Aorta (tissue), 5 donors: ENCODE results near the gene FBXL16. TPM values are rescaled to one million over a fixed set of nuclear protein-coding genes. Genes with fewer than 3 reads are reported as not detected.
A peak's percentile ranks its signal among the peaks of the same experiment; 100 is the strongest.

Experiments
- ATAC-seq: fragments of 200-7000 bp; cut with Tn5 transposase; one replicate; pipeline ENCODE4 v1.9.1; 2022; ENCODE audit warnings: moderate library complexity; ENCODE audit not compliant: low FRiP score
- DNase-seq, 2 donors: peaks; one replicate each; pipeline ENCODE4 v3.0.0-alpha.2; 2020
- H3K27ac ChIP-seq, 2 donors: one replicate each; pipeline ENCODE4 v1.5.1; 2013; ENCODE audit warnings: low read length in 2 of 2, mild to moderate bottlenecking in 2 of 2, moderate library complexity in 2 of 2, control low read depth in 1 of 2, inconsistent platforms in 1 of 2, low read depth in 1 of 2
- H3K27me3 ChIP-seq, 2 donors: one replicate each; pipeline ENCODE4 v1.6.1; 2013; ENCODE audit warnings: control low read depth in 1 of 2, low read length in 1 of 2, mild to moderate bottlenecking in 1 of 2, moderate library complexity in 1 of 2; ENCODE audit not compliant: insufficient read depth in 2 of 2, control insufficient read depth in 1 of 2
- H3K36me3 ChIP-seq, 2 donors: one replicate each; pipeline ENCODE4 v1.6.1; 2013; ENCODE audit warnings: control low read depth in 1 of 2, low read length in 1 of 2, mild to moderate bottlenecking in 1 of 2; ENCODE audit not compliant: insufficient read depth in 2 of 2, control insufficient read depth in 1 of 2
- H3K4me1 ChIP-seq, 2 donors: one replicate each; pipeline ENCODE4 v1.6.1; 2013; ENCODE audit warnings: low read length in 2 of 2, control low read depth in 1 of 2, mild to moderate bottlenecking in 1 of 2, moderate library complexity in 1 of 2; ENCODE audit not compliant: insufficient read depth in 2 of 2, control insufficient read depth in 1 of 2
- H3K4me3 ChIP-seq, 2 donors: one replicate each; pipeline ENCODE4 v1.5.1; 2013; ENCODE audit warnings: low read length in 2 of 2, control low read depth in 1 of 2, mild to moderate bottlenecking in 1 of 2
- H3K9me3 ChIP-seq: one replicate; pipeline ENCODE4 v1.6.1; 2013; ENCODE audit warnings: mild to moderate bottlenecking, low read length; ENCODE audit not compliant: control insufficient read depth
- WGBS, 2 donors: extraction: QIAGEN DNeasy Blood & Tissue Kit; methylation state at CpG; one replicate each; pipeline ENCODE4 v1.1.7; 2013; 5-methylcytosine and 5-hydroxymethylcytosine counted together
- intact Hi-C, 2 donors: fragments of 100-400 bp; cut with DNase I; formaldehyde crosslinking; loops; one replicate each; pipeline versions ENCODE4 v1.14.2 to v1.15.0; 2022
- polyA plus RNA-seq, 2 donors: library from polyadenylated mRNA; stranded (reverse); fragments of 200-250 nt; gene quantifications; one replicate each; pipeline ENCODE4 v1.2.3, GENCODE V29; 2013
- total RNA-seq, 2 donors: library from RNA; stranded (reverse); fragmentation: NEBNext Ultra II Directional; extraction: Animal tissue kit (Norgen Biotek cat#: 25700); gene quantifications; one replicate each; pipeline ENCODE4 v1.2.1, GENCODE V29; 2021
- donor health status: healthy with polysubstance abuse.
- donor health status: Bipolar disorder and iron deficiency.
- donor health status: DM: no; HTN: no; CAD: no.
- donor health status: DM: no; HTN: no; CAD: no.
- donor health status: DM: yes; HTN: yes; CAD: no.

FBXL16 gene
- total and polyA plus RNA-seq, 4 donors, result 0.16 to 0.18 TPM; not detected in 2

GRCh38 chr16:725463-726187 lies 20.0 kb upstream of the FBXL16 start:
- Histone ChIP-seq H3K27ac (no peak overlapping the region), H3K27me3 (no peaks in the 10 kb centered on the region), H3K4me3 (no peak overlapping the region), H3K36me3 (no peaks in the 10 kb centered on the region), H3K9me3 (no peaks in the 10 kb centered on the region), H3K4me1 (no peaks in the 10 kb centered on the region)
- intact Hi-C loops, result no loop called here
- DNase-seq (no peak), ATAC-seq (no peak)
- 73 to 74% methylated on average over 23 of the region's 23 CpGs for WGBS, 2 donors

GRCh38 chr16:725041-725376 lies 19.4 kb upstream of the FBXL16 start:
- H3K4me1 ChIP-seq, result no peaks in the 10 kb centered on the region
- ATAC-seq, result no peak

GRCh38 chr16:724188-725040 lies 18.8 kb upstream of the FBXL16 start:
- ATAC-seq (no peak), DNase-seq (no peak)
- H3K4me1 ChIP-seq, result no peaks in the 10 kb centered on the region
- no peak overlapping the region for H3K27ac ChIP-seq
- intact Hi-C loops, result no loop called here
- H3K36me3 ChIP-seq, result no peaks in the 10 kb centered on the region
- H3K9me3 ChIP-seq, result no peaks in the 10 kb centered on the region
- no peaks in the 10 kb centered on the region for H3K27me3 ChIP-seq
- 74% methylated on average over 29 of the region's 29 CpGs for WGBS, 2 donors
- H3K4me3 ChIP-seq, result no peak overlapping the region

More at GRCh38 chr16:725041-725376, 19.4 kb upstream of the FBXL16 start:
- 82 to 85% methylated on average over 7 of the region's 7 CpGs for WGBS, 2 donors
- H3K9me3 ChIP-seq, result no peaks in the 10 kb centered on the region
- no peak for DNase-seq
- H3K27ac ChIP-seq, result no peak overlapping the region
- H3K36me3 ChIP-seq, result no peaks in the 10 kb centered on the region
- intact Hi-C loops, result no loop called here
- H3K27me3 ChIP-seq, result no peaks in the 10 kb centered on the region
- no peak overlapping the region for H3K4me3 ChIP-seq

- Histone ChIP-seq H3K9me3 (no peaks in the 10 kb centered on the region), H3K27me3 (no peaks in the 10 kb centered on the region), H3K4me3 (no peak overlapping the region), H3K27ac (no peak overlapping the region), H3K36me3 (no peaks in the 10 kb centered on the region), H3K4me1 (no peaks in the 10 kb centered on the region)
- intact Hi-C loops, result no loop called here
- DNase-seq (no peak), ATAC-seq (no peak)
- 87 to 90% methylated on average over 9 of the region's 9 CpGs for WGBS, 2 donors
These were observed 18.1 kb upstream of the FBXL16 start for GRCh38 chr16:723695-724094.

DNA sequence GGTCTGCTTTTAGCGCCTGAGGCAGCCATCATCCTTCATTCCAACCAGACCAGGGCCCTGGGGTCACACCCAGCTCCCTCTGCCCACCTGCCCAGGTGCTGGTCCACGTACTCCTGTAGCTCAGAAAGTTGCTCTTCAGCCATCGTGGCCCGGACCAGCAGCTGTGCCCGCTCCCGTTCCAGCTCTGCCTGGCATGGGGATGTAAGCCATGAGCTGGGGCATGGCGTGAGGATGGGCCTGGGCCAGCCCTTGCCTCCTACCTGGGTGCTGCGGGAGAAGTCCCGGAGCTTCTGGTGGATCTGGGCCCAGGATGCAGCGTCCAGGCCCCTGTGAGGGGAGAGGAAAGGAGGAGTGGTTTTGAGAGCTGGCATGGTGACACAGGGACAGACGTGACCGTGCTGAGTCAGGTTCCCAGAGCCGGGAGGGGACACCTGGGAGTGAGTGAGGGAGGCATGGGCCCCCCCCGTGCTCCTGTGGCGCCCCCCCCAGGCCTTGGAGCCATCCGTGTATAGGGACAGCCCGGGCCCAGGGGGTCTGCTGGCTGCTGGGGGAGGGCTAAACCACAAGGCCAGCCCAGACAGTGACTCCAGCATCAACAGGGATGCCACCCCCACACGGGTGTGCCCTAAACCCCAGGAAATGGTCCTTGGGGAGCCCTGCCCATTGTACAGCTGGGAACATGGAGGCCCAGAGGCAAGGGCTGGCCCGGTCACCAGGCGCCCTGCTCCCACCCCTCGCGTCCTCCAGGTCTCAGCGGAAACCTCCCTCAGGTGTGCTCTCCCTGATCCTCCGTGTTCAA lies 17.4 kb upstream of the FBXL16 start:
- Histone ChIP-seq H3K27ac (no peak overlapping the region), H3K4me1 (no peaks in the 10 kb centered on the region), H3K4me3 (no peak overlapping the region), H3K27me3 (no peaks in the 10 kb centered on the region), H3K9me3 (no peaks in the 10 kb centered on the region), H3K36me3 (no peaks in the 10 kb centered on the region)
- intact Hi-C loops, result no loop called here
- DNase-seq (no peak), ATAC-seq (no peak)
- 91 to 92% methylated on average over 23 to 24 of the region's 24 CpGs for WGBS, 2 donors

- Histone ChIP-seq H3K27me3 (no peaks in the 10 kb centered on the region), H3K9me3 (no peaks in the 10 kb centered on the region), H3K4me3 (no peak overlapping the region), H3K27ac (no peak overlapping the region), H3K36me3 (no peaks in the 10 kb centered on the region), H3K4me1 (no peaks in the 10 kb centered on the region)
- WGBS, 2 donors, result 88 to 89% methylated on average over 50 to 51 of the region's 51 CpGs
- no peak for ATAC-seq
- intact Hi-C loops, result loop anchor here in 1 of 2 donors (2.0 kb wide), 1 partner anchor 19 kb away; the partner anchor contains the start of gene CIAO3
- no peak for DNase-seq
These were observed 16.4 kb upstream of the FBXL16 start for GRCh38 chr16:721765-722540.

DNA sequence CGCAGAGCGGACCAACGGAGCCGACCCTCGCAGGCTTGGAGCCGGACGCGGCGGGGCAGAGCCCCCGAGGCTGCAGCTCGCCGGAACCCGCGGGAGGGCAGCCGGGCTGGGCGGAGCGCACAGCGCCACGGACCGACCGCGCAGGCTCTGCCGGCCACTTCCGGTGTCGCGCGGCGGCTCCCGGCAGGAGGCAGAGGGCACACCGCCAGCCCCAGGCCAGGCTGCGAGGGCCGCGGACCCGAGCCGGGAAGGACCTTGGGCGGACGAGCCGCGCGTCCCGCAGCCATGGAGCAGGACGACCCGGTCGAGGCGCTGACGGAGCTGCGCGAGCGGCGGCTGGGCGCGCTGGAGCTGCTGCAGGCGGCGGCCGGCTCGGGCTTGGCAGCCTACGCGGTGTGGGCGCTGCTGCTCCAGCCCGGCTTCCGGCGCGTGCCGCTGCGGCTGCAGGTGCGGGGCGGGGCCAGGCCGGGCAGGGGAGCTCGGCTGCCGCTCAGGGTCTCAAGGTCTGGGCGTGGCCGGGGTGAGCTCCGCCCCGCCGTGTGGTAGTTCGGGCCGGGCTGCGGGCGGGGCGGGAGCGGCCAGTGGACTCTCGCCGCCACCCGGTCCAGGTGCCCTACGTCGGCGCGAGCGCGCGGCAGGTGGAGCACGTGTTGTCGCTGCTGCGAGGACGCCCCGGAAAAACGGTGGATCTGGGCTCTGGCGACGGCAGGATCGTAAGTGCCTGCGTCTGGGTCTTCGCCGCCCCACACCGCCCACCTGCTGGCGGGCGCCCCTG lies 15.6 kb upstream of the FBXL16 start, which contains the start of gene ANTKMT:
TSS of gene ANTKMT (plus strand) at position 157 of the 775 bp plus-strand sequence. CDS start at position 286, 129 bp downstream.
- intact Hi-C loops, result loop anchor here in 1 of 2 donors (2.0 kb wide), 1 partner anchor 20 kb away; the partner anchor contains the start of gene CIAO3
- peak within 1 kb of the TSS; percentile 60 to 68 for H3K4me3 ChIP-seq
- H3K27me3 ChIP-seq, result no peaks in the 10 kb centered on the region
- DNase-seq (peak; percentile 80 to 92), ATAC-seq (peak; percentile 80)
- H3K36me3 ChIP-seq, result no peaks in the 10 kb centered on the region
- H3K4me1 ChIP-seq, result no peaks in the 10 kb centered on the region
- WGBS, 2 donors, result 7% methylated on average over 80 to 106 of the region's 106 CpGs
- H3K27ac ChIP-seq, result peak within 1 kb of the TSS in 1 of 2 donors; percentile 48
- H3K9me3 ChIP-seq, result no peaks in the 10 kb centered on the region
